Panc1 (cell line): ENCODE measurements around the gene GMDS.

ENCODE experiments used
- CTCF ChIP-seq: fragments of 450-650 bp; IDR thresholded peaks from 2 replicates; pipeline ENCODE4 v1.5.1; 2017; ENCODE audit warnings: mild to moderate bottlenecking
- POLR2AphosphoS5 ChIP-seq: IDR thresholded peaks from 2 replicates; pipeline ENCODE4 v1.6.1; 2012; ENCODE audit warnings: mild to moderate bottlenecking, low read depth, low read length, moderate library complexity
- REST ChIP-seq, 2 experiments: IDR thresholded peaks; 2 replicates each; pipeline ENCODE4 v1.6.1; 2011 to 2012; ENCODE audit warnings: low read depth in 2 of 2, control low read depth in 1 of 2, low read length in 1 of 2, mild to moderate bottlenecking in 1 of 2, moderate library complexity in 1 of 2; ENCODE audit not compliant: insufficient read depth in 1 of 2
- TCF7L2 ChIP-seq: IDR thresholded peaks from 2 replicates; pipeline ENCODE4 v1.6.1; 2011; ENCODE audit warnings: mild to moderate bottlenecking, low read depth, low read length, inconsistent platforms

- TF ChIP-seq CTCF = no peak
- TF ChIP-seq POLR2AphosphoS5 = no peak
- no peak for TF ChIP-seq REST (IDR thresholded peaks at IDR 0.05; ENCODE audit: insufficient read depth in 1 of 2, low read depth in 2 of 2, low read length in 1 of 2)
- no peak for TF ChIP-seq TCF7L2
These were observed 340.5 kb downstream of the GMDS start for GRCh38 chr6:1904898-1905297.
